ENCODE measurements around the gene BST1.

The BST1 gene

GRCh38 chr4:15702941-15703403 is at the start of gene BST1:
BST1 (plus strand) TSS chr4:15703065; CDS start chr4:15703145, 80 bp downstream.
- peak in 1 of 2 donors; percentile 13 for DNase-seq (ENCODE audit: low read depth in 2 of 2)

- no peak for DNase-seq (ENCODE audit: low read depth in 2 of 2)
Measured at GRCh38 chr4:15653420-15653819, 49.4 kb upstream of the BST1 start.

- no peak for DNase-seq (ENCODE audit: low read depth in 2 of 2)
Measured at GRCh38 chr4:15653864-15654592, 48.8 kb upstream of the BST1 start.

- peak in 1 of 2 donors; percentile 15 for DNase-seq (ENCODE audit: low read depth in 2 of 2)
Measured at GRCh38 chr4:15654593-15655222, 48.2 kb upstream of the BST1 start.

GRCh38 chr4:15655223-15656037 is 47.4 kb upstream of the BST1 start, which contains the start of gene FBXL5:
FBXL5 (minus strand) TSS chr4:15655357; CDS start chr4:15655287, 70 bp downstream.
- peak; percentile 56 to 57 for DNase-seq (ENCODE audit: low read depth in 2 of 2)

- no peak for DNase-seq (ENCODE audit: low read depth in 2 of 2)
Measured at GRCh38 chr4:15656038-15656470, 46.8 kb upstream of the BST1 start.

- no peak for DNase-seq (ENCODE audit: low read depth in 2 of 2)
Measured at GRCh38 chr4:15657366-15657765, 45.5 kb upstream of the BST1 start.

GRCh38 chr4:15658136-15658770 is 44.6 kb upstream of the BST1 start:
- no peak for DNase-seq (ENCODE audit: low read depth in 2 of 2)

- no peak for DNase-seq (ENCODE audit: low read depth in 2 of 2)
Measured at GRCh38 chr4:15658781-15659180, 44.1 kb upstream of the BST1 start.

GRCh38 chr4:15659768-15660570 is 42.9 kb upstream of the BST1 start:
- DNase-seq (ENCODE audit: low read depth in 2 of 2): no peak

GRCh38 chr4:15665753-15666365 is 37.0 kb upstream of the BST1 start:
- no peak for DNase-seq (ENCODE audit: low read depth in 2 of 2)

- no peak for DNase-seq (ENCODE audit: low read depth in 2 of 2)
Measured at GRCh38 chr4:15667006-15667405, 35.9 kb upstream of the BST1 start.

- no peak for DNase-seq (ENCODE audit: low read depth in 2 of 2)
Measured at GRCh38 chr4:15668566-15669435, 34.1 kb upstream of the BST1 start.

- DNase-seq (ENCODE audit: low read depth in 2 of 2): no peak
Measured at GRCh38 chr4:15670576-15670975, 32.3 kb upstream of the BST1 start.

GRCh38 chr4:15672101-15672500 is 30.8 kb upstream of the BST1 start:
- DNase-seq (ENCODE audit: low read depth in 2 of 2): no peak

- DNase-seq (ENCODE audit: low read depth in 2 of 2): no peak
Measured at GRCh38 chr4:15673337-15673736, 29.5 kb upstream of the BST1 start.

GRCh38 chr4:15674046-15674445 is 28.8 kb upstream of the BST1 start:
- no peak for DNase-seq (ENCODE audit: low read depth in 2 of 2)

- DNase-seq (ENCODE audit: low read depth in 2 of 2): no peak
Measured at GRCh38 chr4:15674926-15675325, 27.9 kb upstream of the BST1 start.

GRCh38 chr4:15675356-15675755 is 27.5 kb upstream of the BST1 start:
- DNase-seq (ENCODE audit: low read depth in 2 of 2): no peak

- no peak for DNase-seq (ENCODE audit: low read depth in 2 of 2)
Measured at GRCh38 chr4:15676039-15676438, 26.8 kb upstream of the BST1 start.
